Measurements from ENCODE around the gene SGMS1.

GRCh38 chr10:50415292-50415691 is 208.5 kb downstream of the SGMS1 start:
- TF ChIP-seq CTCF (IDR thresholded peaks at IDR 0.05) (no peak), EP300 (IDR thresholded peaks at IDR 0.05) (no peak)
